ENCODE data around the gene CCDC102A. TPM values are rescaled to one million over a fixed set of nuclear protein-coding genes. Genes with fewer than 3 reads are reported as not detected.

Gene CCDC102A
- total and polyA plus RNA-seq, 9 of the 15 experiments (the other 6 are each of a cell fraction or from before 2014, with no cell fraction given) = 0.03 to 4.9 (median 1.4) TPM

GRCh38 chr16:57567691-57568090, 31.3 kb upstream of the CCDC102A start:
- H3K4me2 ChIP-seq (ENCODE audit: insufficient read depth, low read length) = no peak overlapping the region
- no peaks in the 10 kb centered on the region for H3K9me1 ChIP-seq (ENCODE audit: control insufficient read depth, insufficient read depth, low read length)
- H3K4me3 ChIP-seq = no peak overlapping the region
- peaks cover 6 to 59% of the 10 kb centered on the region in 2 experiments; a peak in 4 of 5 replicates for H3K27me3 ChIP-seq (ENCODE audit: control insufficient read depth in 2 of 2, insufficient read depth in 2 of 2, low read length in 2 of 2)
- no TSS peak for BruUV-seq (replicated peaks)
- intact Hi-C loops (cut with micrococcal nuclease) = no loop called here
- TF ChIP-seq NCOA6 (IDR thresholded peaks at IDR 0.05) (no peak), SNIP1 (IDR thresholded peaks at IDR 0.05; ENCODE audit: low read depth) (no peak), ZNF695 (CRISPR knock-in tag; IDR thresholded peaks at IDR 0.05) (no peak)
- POLR2A ChIA-PET = no interaction called here
- H3K36me3 ChIP-seq (ENCODE audit: control insufficient read depth, insufficient read depth, low read length) = no peaks in the 10 kb centered on the region
- peak overlapping the region in 1 of 2 experiments; percentile 20; a peak in 1 of 4 replicates for H3K9ac ChIP-seq (ENCODE audit: insufficient read depth in 1 of 2, low read depth in 2 of 2, low read length in 2 of 2)
- ATAC-seq = no peak
- DNase-seq (ENCODE audit: extremely low read depth in 1 of 4, low spot score in 3 of 4) = no peak
- no peak for FAIRE-seq
- WGBS (ENCODE audit: insufficient coverage, low coverage, missing lambda C conversion rate) = 29% methylated on average over 17 of the region's 18 CpGs
- H3K27ac ChIP-seq (ENCODE audit: extremely low read depth, low read depth, low read length) = no peak overlapping the region
- H3K79me2 ChIP-seq (ENCODE audit: control insufficient read depth, insufficient read depth, low read length) = no peaks in the 10 kb centered on the region
- in situ Hi-C loops (cut with MboI) = no loop called here
- H3K9me3 ChIP-seq (replicated peaks; ENCODE audit: control insufficient read depth, insufficient read depth, low read depth, low read length) = no peaks in the 10 kb centered on the region
- H2AFZ ChIP-seq (ENCODE audit: low read depth, low read length) = no peak overlapping the region
- H3K4me1 ChIP-seq (replicated peaks in 1 of 2; ENCODE audit: control insufficient read depth in 2 of 2, insufficient read depth in 2 of 2, low read length in 2 of 2) = peaks cover 0 to 13% of the 10 kb centered on the region in 2 experiments; a peak in 3 of 5 replicates
- CTCF ChIA-PET (ENCODE audit: low intra/inter-chr PET ratio) = no interaction called here
- H4K20me1 ChIP-seq (replicated peaks; ENCODE audit: control insufficient read depth, insufficient read depth, low read length) = no peaks in the 10 kb centered on the region; the same call in 1 of the 2 replicates

GRCh38 chr16:57566436-57566835, 30.1 kb upstream of the CCDC102A start:
- Histone ChIP-seq H3K79me2 (ENCODE audit: control insufficient read depth, insufficient read depth, low read length) (no peaks in the 10 kb centered on the region), H3K9me1 (ENCODE audit: control insufficient read depth, insufficient read depth, low read length) (no peaks in the 10 kb centered on the region), H3K4me2 (ENCODE audit: insufficient read depth, low read length) (no peak overlapping the region), H3K36me3 (ENCODE audit: control insufficient read depth, insufficient read depth, low read length) (no peaks in the 10 kb centered on the region), H3K4me3 (no peak overlapping the region), H2AFZ (ENCODE audit: low read depth, low read length) (no peak overlapping the region), H3K27ac (ENCODE audit: extremely low read depth, low read depth, low read length) (no peak overlapping the region), H3K27me3 (ENCODE audit: control insufficient read depth in 2 of 2, insufficient read depth in 2 of 2, low read length in 2 of 2) (peaks cover 6 to 62% of the 10 kb centered on the region in 2 experiments; a peak in 4 of 5 replicates), H3K9me3 (replicated peaks; ENCODE audit: control insufficient read depth, insufficient read depth, low read depth, low read length) (no peaks in the 10 kb centered on the region), H3K9ac (ENCODE audit: insufficient read depth in 1 of 2, low read depth in 2 of 2, low read length in 2 of 2) (no peak overlapping the region), H4K20me1 (replicated peaks; ENCODE audit: control insufficient read depth, insufficient read depth, low read length) (no peaks in the 10 kb centered on the region; the same call in 1 of the 2 replicates), H3K4me1 (replicated peaks in 1 of 2; ENCODE audit: control insufficient read depth in 2 of 2, insufficient read depth in 2 of 2, low read length in 2 of 2) (peaks cover 0 to 13% of the 10 kb centered on the region in 2 experiments; a peak in 3 of 5 replicates)
- ATAC-seq (no peak), DNase-seq (ENCODE audit: extremely low read depth in 1 of 4, low spot score in 3 of 4) (peak in 1 of 4 experiments; percentile 5), FAIRE-seq (no peak)
- CTCF ChIA-PET (ENCODE audit: low intra/inter-chr PET ratio) = no interaction called here
- in situ Hi-C loops (cut with MboI) = no loop called here
- POLR2A ChIA-PET = interaction anchor here (0.9 kb wide), 1 partner anchor 27 kb away, joined by 3 read pairs; no protein-coding TSS in a partner anchor
- intact Hi-C loops (cut with micrococcal nuclease) = no loop called here
- 0% methylated on average over 3 of the region's 3 CpGs for WGBS (ENCODE audit: insufficient coverage, low coverage, missing lambda C conversion rate)
- no TSS peak for BruUV-seq (replicated peaks)
- no peak for TF ChIP-seq SMARCC2 (IDR thresholded peaks at IDR 0.05; ENCODE audit: low read depth)
- no peak for TF ChIP-seq ZNF184 (CRISPR knock-in tag; IDR thresholded peaks at IDR 0.05)
- no peak for TF ChIP-seq NFYB (IDR thresholded peaks at IDR 0.05; ENCODE audit: extremely low read depth, insufficient read length)
- no peak for TF ChIP-seq ZNF311 (CRISPR knock-in tag; IDR thresholded peaks at IDR 0.05)
- no peak for TF ChIP-seq ZNF76 (CRISPR knock-in tag; IDR thresholded peaks at IDR 0.05; ENCODE audit: borderline replicate concordance)
- no peak for TF ChIP-seq ZNF175 (CRISPR knock-in tag; IDR thresholded peaks at IDR 0.05; ENCODE audit: low read depth)
- no peak for TF ChIP-seq ZNF696 (CRISPR knock-in tag; conservative IDR thresholded peaks at IDR 0.05)
- no peak for TF ChIP-seq BRCA1 (IDR thresholded peaks at IDR 0.05)
- TF ChIP-seq BRCA1 (CRISPR knock-in tag; IDR thresholded peaks at IDR 0.05) = no peak
- no peak for TF ChIP-seq ATF6 (CRISPR knock-in tag; IDR thresholded peaks at IDR 0.05)
- no peak for TF ChIP-seq KLF13 (tag; IDR thresholded peaks at IDR 0.05; ENCODE audit: borderline replicate concordance, low read depth)
- TF ChIP-seq ZNF445 (CRISPR knock-in tag; IDR thresholded peaks at IDR 0.05; ENCODE audit: low read depth) = no peak
- no peak for TF ChIP-seq MAFK (IDR thresholded peaks at IDR 0.05; ENCODE audit: low read length)

All from K562 (cell line).